CD14-positive monocyte (primary cell): ENCODE measurements around the gene DGKB. TPM values are rescaled to one million over a fixed set of nuclear protein-coding genes. Genes with fewer than 3 reads are reported as not detected.

ENCODE experiments used
- DNase-seq, 3 donors: peaks; one replicate each; pipeline ENCODE4 v3.0.0-alpha.2; 2011 to 2022
- H2AFZ ChIP-seq: 2 replicates; pipeline ENCODE4 v1.6.0; 2012; ENCODE audit warnings: mild to moderate bottlenecking, low read depth, low read length, inconsistent platforms; ENCODE audit not compliant: insufficient read depth, poor library complexity, severe bottlenecking
- H3K27ac ChIP-seq, 2 donors: 1 replicate in 1 of 2; 2 replicates in 1 of 2; pipeline ENCODE4 v1.5.1; 2012 to 2013; ENCODE audit warnings: low read length in 2 of 2, control low read depth in 1 of 2, inconsistent platforms in 1 of 2, low read depth in 1 of 2, mild to moderate bottlenecking in 1 of 2
- H3K27me3 ChIP-seq, 2 donors: one replicate each; pipeline versions ENCODE4 v1.6.0 to v1.6.1; 2011 to 2013; ENCODE audit warnings: low read length in 2 of 2; ENCODE audit not compliant: control insufficient read depth in 2 of 2, insufficient read depth in 2 of 2
- H3K36me3 ChIP-seq, 2 donors: replicated peaks in 1 of 2; 1 replicate in 1 of 2; 2 replicates in 1 of 2; pipeline versions ENCODE4 v1.5.1 to v1.6.1; 2012 to 2013; ENCODE audit warnings: low read length in 2 of 2, control low read depth in 1 of 2, inconsistent platforms in 1 of 2, mild to moderate bottlenecking in 1 of 2; ENCODE audit not compliant: insufficient read depth in 2 of 2, control insufficient read depth in 1 of 2
- H3K4me1 ChIP-seq, 2 donors: 1 replicate in 1 of 2; 2 replicates in 1 of 2; pipeline versions ENCODE4 v1.5.1 to v1.6.1; 2012 to 2013; ENCODE audit warnings: low read length in 2 of 2, control low read depth in 1 of 2, inconsistent platforms in 1 of 2, mild to moderate bottlenecking in 1 of 2, moderate library complexity in 1 of 2; ENCODE audit not compliant: insufficient read depth in 2 of 2, control insufficient read depth in 1 of 2
- H3K4me2 ChIP-seq: replicated peaks from 2 replicates; pipeline ENCODE3; 2012; ENCODE audit warnings: low read length, moderate library complexity, mild to moderate bottlenecking; ENCODE audit not compliant: poor library complexity, severe bottlenecking; ENCODE audit errors: extremely low read depth
- H3K4me3 ChIP-seq, 3 experiments: fragments of 200-600 bp in 1 of 3; sonication (generic) in 1 of 3; replicated peaks in 1 of 3; 1 replicate in 2 of 3; 2 replicates in 1 of 3; pipeline ENCODE4 v1.5.1; 2011 to 2013; ENCODE audit warnings: low read length in 3 of 3, mild to moderate bottlenecking in 3 of 3, control low read depth in 2 of 3, low read depth in 2 of 3, inconsistent platforms in 1 of 3, moderate library complexity in 1 of 3
- H3K79me2 ChIP-seq: 2 replicates; pipeline ENCODE4 v1.6.0; 2012; ENCODE audit warnings: mild to moderate bottlenecking, control low read depth, inconsistent platforms, low read length, moderate library complexity; ENCODE audit not compliant: insufficient read depth
- H3K9ac ChIP-seq: 2 replicates; pipeline ENCODE4 v1.6.0; 2017; ENCODE audit warnings: low read length, mild to moderate bottlenecking; ENCODE audit not compliant: insufficient read depth, poor library complexity, severe bottlenecking
- H3K9me3 ChIP-seq, 2 donors: replicated peaks in 1 of 2; 1 replicate in 1 of 2; 2 replicates in 1 of 2; pipeline versions ENCODE4 v1.5.1 to v1.6.1; 2012 to 2013; ENCODE audit warnings: low read length in 2 of 2, control low read depth in 1 of 2; ENCODE audit not compliant: control insufficient read depth in 1 of 2, insufficient read depth in 1 of 2
- H4K20me1 ChIP-seq: 2 replicates; pipeline ENCODE4 v1.6.0; 2012; ENCODE audit warnings: mild to moderate bottlenecking, low read length, control low read depth, moderate library complexity; ENCODE audit not compliant: insufficient read depth
- H3K27ac Mint-ChIP-seq, 7 donors: one replicate each; pipeline ENCODE4 v1.8.0; 2020; ENCODE audit warnings: mild to moderate bottlenecking in 7 of 7, mixed read lengths in 7 of 7, moderate library complexity in 6 of 7, inconsistent platforms in 2 of 7
- H3K27me3 Mint-ChIP-seq, 3 donors: one replicate each; pipeline ENCODE4 v1.8.0; 2021 to 2022; ENCODE audit warnings: low read depth in 3 of 3, mild to moderate bottlenecking in 3 of 3, mixed read lengths in 3 of 3, moderate library complexity in 3 of 3, inconsistent platforms in 1 of 3
- H3K36me3 Mint-ChIP-seq, 2 donors: one replicate each; pipeline ENCODE4 v1.8.0; 2020; ENCODE audit warnings: mixed read lengths in 2 of 2, inconsistent platforms in 1 of 2, mild to moderate bottlenecking in 1 of 2
- H3K4me1 Mint-ChIP-seq: one replicate; pipeline ENCODE4 v1.8.0; 2020; ENCODE audit warnings: mild to moderate bottlenecking, mixed read lengths
- H3K4me3 Mint-ChIP-seq, 2 donors: one replicate each; pipeline ENCODE4 v1.8.0; 2020; ENCODE audit warnings: mild to moderate bottlenecking in 2 of 2, mixed read lengths in 2 of 2, moderate library complexity in 1 of 2
- H3K9me3 Mint-ChIP-seq, 7 donors: one replicate each; pipeline ENCODE4 v1.8.0; 2020 to 2022; ENCODE audit warnings: mixed read lengths in 7 of 7, mild to moderate bottlenecking in 6 of 7, moderate library complexity in 6 of 7, inconsistent platforms in 2 of 7
- WGBS: methylation state at CpG from one replicate; pipeline ENCODE4 v1.1.5; 2013; ENCODE audit warnings: missing lambda C conversion rate; ENCODE audit not compliant: insufficient coverage; 5-methylcytosine and 5-hydroxymethylcytosine counted together
- intact Hi-C, 2 donors: fragments of 100-400 bp; cut with micrococcal nuclease; formaldehyde crosslinking; loops; one replicate each; pipeline versions ENCODE4 v1.15.0 to v1.15.1; 2023
- polyA plus RNA-seq, 3 donors: library from polyadenylated mRNA; depleted of rRNA in 1 of 3; unstranded in 2 of 3; stranded (reverse) in 1 of 3; fragments of 300-500 nt in 2 of 3; fragments of >200 nt in 1 of 3; fragmentation: Illumina TruSeq in 2 of 3; gene quantifications; 1 replicate in 2 of 3; 2 replicates in 1 of 3; pipeline ENCODE4 v1.2.3, GENCODE V29; 2012 to 2021
- TF ChIP-seq, protein P1 (sequence below): fragments of 200-600 bp; IDR thresholded peaks from one replicate; pipeline ENCODE4 v1.8.0; 2022; ENCODE audit warnings: antibody characterized with exemption, mild to moderate bottlenecking

DGKB gene
- polyA plus RNA-seq, 3 donors: not detected

DNA sequence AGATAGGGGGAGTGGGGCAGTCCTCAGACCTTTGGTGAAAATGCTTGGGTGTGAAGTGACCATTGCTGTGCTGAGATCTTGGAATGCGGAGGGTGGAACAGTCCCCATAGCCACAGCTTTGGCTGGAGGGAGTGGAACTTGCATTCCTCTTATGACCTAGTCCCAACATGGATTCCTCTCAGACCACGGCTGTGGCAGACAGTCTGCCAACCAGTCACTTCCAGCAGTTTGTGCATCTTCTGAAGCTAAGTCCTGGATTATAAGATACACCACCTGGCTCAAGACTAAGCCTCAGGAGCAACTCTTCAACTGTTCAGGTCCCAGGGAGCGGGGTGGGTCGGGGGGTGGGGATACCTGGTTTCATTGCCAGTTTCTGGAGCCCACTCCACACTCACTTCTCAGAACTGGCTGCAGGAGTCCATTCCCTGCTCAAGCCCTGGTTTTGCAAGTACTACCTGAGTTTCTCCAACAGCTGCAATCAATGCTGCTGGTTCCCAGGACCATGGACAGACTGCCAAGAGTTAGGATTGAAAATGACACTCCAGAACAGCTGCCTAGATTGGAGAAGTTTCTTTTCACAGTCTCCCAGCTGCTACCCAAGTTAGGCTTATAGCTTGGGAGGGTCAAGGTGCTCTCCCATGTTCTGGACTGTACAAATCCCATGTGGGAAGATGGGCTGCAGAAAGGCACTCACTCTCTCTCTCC is 29.1 kb upstream of the DGKB start:
- Histone ChIP-seq H3K36me3 (no peaks in the 10 kb centered on the region), H3K9ac (no peak overlapping the region), H2AFZ (no peak overlapping the region), H3K4me2 (no peak overlapping the region), H3K4me3 (no peak overlapping the region), H3K79me2 (no peaks in the 10 kb centered on the region), H3K27me3 (no peaks in the 10 kb centered on the region), H4K20me1 (no peaks in the 10 kb centered on the region), H3K27ac (no peak overlapping the region), H3K9me3 (peaks cover 0 to 9% of the 10 kb centered on the region in 2 donors), H3K4me1 (no peaks in the 10 kb centered on the region)
- TF ChIP-seq, protein P1, sequence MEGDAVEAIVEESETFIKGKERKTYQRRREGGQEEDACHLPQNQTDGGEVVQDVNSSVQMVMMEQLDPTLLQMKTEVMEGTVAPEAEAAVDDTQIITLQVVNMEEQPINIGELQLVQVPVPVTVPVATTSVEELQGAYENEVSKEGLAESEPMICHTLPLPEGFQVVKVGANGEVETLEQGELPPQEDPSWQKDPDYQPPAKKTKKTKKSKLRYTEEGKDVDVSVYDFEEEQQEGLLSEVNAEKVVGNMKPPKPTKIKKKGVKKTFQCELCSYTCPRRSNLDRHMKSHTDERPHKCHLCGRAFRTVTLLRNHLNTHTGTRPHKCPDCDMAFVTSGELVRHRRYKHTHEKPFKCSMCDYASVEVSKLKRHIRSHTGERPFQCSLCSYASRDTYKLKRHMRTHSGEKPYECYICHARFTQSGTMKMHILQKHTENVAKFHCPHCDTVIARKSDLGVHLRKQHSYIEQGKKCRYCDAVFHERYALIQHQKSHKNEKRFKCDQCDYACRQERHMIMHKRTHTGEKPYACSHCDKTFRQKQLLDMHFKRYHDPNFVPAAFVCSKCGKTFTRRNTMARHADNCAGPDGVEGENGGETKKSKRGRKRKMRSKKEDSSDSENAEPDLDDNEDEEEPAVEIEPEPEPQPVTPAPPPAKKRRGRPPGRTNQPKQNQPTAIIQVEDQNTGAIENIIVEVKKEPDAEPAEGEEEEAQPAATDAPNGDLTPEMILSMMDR: no peak
- no peaks in the 10 kb centered on the region for H3K27me3 Mint-ChIP-seq
- no peak for DNase-seq
- no peaks in the 10 kb centered on the region for H3K4me1 Mint-ChIP-seq
- no peaks in the 10 kb centered on the region for H3K36me3 Mint-ChIP-seq
- no peak overlapping the region for H3K27ac Mint-ChIP-seq
- H3K4me3 Mint-ChIP-seq: no peak overlapping the region
- peaks cover 0 to 7% (median 2%) of the 10 kb centered on the region in 7 donors for H3K9me3 Mint-ChIP-seq
- intact Hi-C loops: no loop called here
- no CpG with 5 or more reads among the region's 4 CpGs for WGBS

DNA sequence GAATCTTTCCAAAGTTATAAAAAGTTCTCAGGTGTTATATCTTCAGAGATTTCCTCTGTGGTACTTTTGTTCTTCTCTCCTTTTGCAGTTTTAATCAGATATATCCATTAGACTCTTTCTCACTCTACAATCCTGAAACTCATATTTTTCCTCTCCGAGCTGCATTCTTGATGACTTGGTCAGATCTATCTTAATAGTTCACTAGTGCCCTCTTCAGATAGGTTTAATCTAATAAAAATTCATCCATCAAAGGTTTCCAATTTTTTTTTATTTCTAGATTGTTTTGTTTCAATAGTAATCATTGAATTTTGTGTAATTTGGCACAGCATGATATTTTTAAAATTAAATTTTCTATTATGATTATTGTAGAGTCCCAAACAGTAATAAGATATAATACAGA is 21.8 kb upstream of the DGKB start:
- no peaks in the 10 kb centered on the region for H3K27me3 ChIP-seq
- H3K36me3 ChIP-seq: no peaks in the 10 kb centered on the region
- no peaks in the 10 kb centered on the region for H3K4me1 ChIP-seq
- H3K27ac ChIP-seq: no peak overlapping the region
- Mint-ChIP-seq H3K27ac (peak overlapping the region in 1 of 7 donors; percentile 1), H3K27me3 (no peaks in the 10 kb centered on the region), H3K4me3 (no peak overlapping the region), H3K36me3 (no peaks in the 10 kb centered on the region), H3K4me1 (no peaks in the 10 kb centered on the region), H3K9me3 (peaks cover 0 to 5% (median 2%) of the 10 kb centered on the region in 7 donors)
- H3K4me3 ChIP-seq: no peak overlapping the region
- TF ChIP-seq, protein P1: no peak
- H3K9ac ChIP-seq: no peak overlapping the region
- H3K4me2 ChIP-seq: no peak overlapping the region
- H2AFZ ChIP-seq: no peak overlapping the region
- no peak for DNase-seq
- WGBS: no CpG with 5 or more reads among the region's 1 CpG
- H3K79me2 ChIP-seq: no peaks in the 10 kb centered on the region
- intact Hi-C loops: no loop called here
- H4K20me1 ChIP-seq: no peaks in the 10 kb centered on the region
- no peaks in the 10 kb centered on the region for H3K9me3 ChIP-seq
